NCI-H1417 treated with DMSO at 0.1 percent for 48 hours (cell line): ENCODE data around the gene PC.
"Not testable (repeated sequence)": the region's sequence is repeated elsewhere in the genome, so short reads cannot be mapped to it uniquely, and the experiment has no call there.

ENCODE experiments used
- DNase-seq: peaks from one replicate; lab custom pipeline; 2025; lab: John Stamatoyannopoulos, UW

PC gene

DNA sequence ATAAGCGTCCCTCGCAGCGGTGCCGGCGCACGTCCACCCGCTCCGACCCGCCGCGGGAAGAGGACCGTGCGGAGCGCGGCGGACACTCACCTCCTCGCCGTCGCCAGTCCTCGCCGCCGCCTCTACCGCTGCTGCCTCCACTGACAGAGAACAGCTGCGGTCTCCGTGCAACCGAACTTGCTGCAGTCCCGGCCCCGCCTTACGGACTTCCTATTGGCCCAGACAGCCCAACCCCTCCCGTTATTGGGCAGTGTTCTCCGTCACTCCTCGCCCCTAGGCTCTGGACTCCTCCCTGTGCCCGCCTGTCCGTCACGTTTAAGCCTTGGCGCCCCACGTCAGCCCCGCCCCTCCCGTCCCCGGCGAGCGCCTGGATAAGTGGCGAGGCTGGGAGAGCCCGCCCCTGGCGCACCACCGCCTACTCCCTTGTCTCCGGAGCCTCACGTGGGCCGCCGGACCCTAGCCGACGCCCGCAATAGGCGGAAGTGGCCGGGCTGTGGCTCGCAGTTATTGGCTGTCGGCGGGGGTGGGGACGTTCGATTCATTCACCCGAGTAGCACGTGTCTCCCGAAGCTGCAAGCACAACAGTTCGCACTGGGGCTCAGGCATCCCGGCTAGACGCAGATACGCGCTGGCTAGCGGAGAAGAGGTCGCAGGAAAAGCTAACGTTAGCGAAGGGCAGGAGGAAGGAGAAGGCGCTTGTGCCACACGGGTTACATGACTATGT, at the start of gene PC:
PC (minus strand) TSS at position 152 of the 724 bp plus-strand sequence. CDS start 86,224 bp downstream, outside the sequence.
- DNase-seq = peak; percentile 98

- DNase-seq = no peak
These were observed 48.9 kb upstream of the PC start for GRCh38 chr11:67007126-67007525.

DNA sequence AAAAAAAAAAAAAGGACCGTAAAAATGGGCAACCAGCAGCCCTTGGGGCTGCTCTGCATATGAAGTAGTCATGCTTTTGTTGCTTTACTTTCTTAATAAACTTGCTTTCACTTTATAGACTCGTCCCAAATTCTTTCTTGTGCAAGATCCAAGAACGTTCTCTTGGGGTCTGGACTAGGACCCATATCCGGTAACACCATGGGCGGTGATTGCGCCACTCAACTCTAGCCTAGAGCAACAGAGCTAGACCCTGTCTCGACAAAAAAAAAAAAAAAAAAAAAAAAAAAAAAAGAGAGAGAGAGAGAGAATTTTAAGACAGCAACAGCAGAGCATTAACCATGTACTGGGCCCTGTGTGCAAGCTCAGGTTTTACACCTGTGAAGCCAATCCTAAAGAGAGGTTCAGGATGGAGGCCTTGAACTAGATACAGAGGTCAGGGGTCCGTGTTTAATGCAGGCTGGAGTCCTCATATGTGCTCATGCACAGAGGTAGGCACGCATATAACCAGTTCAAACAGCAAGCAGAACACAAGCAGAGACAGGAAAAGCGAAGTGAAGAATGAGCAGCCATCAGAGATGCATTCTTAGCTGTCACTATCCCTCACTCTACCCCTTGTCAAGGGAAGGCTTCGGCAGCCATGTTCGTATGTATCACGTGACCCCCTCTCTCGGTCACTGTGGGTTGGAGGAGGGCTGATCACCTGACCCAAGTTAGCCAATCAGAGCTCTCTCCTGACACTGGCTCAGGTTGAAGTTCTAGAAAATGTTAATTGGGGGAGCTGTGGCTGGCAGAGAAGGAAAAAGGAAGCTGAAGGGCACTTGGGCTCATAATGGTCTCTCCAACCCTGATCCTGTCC, 48.1 kb upstream of the PC start:
- DNase-seq = no peak

DNA sequence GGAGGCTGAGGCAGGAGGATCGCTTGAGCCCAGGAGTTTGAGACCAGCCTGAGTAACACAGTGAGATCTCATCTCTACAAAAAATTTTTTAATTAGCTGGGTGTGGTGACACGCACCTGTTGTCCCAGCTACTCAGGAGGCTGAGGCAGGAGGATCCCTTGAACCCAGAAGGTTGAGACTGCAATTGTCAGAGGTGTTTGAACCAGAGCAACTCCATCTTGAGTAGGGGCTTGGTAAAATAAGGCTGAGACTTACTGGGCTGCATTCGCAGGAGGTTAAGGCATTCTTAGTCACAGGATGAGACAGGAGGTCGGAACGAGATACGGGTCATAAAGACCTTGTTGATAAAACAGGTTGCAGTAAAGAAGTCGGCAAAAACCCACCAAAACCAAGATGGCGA, 47.0 kb upstream of the PC start:
- not testable (repeated sequence) for DNase-seq

DNA sequence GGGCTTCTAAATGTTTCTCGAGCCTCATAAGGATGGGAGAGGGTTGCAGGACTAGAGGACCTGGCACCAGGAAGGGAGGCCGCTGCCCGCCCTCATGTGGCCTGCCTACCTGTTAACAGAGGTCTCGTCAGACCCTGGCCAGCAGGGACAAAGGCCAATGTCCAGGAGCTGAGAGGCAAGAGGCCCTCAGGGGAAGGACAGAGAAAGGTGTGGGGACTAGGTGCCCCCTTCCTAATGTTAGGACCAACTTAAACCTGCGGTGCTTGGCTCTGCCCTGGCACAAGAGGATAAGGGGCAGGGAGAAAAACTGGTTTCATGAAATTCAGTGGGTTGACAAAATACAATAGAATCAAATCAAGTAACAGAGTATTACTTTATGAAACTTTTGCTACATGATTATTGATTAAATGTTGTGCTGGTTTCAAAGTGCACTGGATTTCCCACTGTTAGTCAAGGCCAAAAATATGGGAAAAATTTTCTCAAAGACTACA, 44.8 kb upstream of the PC start:
- DNase-seq = no peak

GRCh38 chr11:67002297-67002913, 44.2 kb upstream of the PC start:
- no peak for DNase-seq

GRCh38 chr11:67001332-67001731, 43.1 kb upstream of the PC start:
- no peak for DNase-seq

DNA sequence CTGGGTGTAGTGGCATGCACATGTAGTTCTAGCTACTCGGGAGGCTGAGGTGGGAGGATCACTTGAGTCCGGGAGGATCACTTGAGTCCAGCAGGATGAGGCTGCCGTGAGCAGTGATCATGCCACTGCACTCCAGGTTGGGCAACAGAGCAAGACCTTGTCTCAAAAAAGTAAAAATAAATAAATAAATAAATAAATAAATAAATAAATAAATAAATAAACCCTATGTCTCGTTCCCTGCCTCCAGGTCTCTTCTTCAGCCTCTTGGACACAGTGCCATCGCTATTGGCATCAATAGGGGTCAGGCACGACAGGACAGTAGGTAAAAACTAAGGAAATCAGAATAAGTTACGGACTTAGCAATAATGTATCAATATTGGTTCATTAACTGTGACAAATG, 41.4 kb upstream of the PC start:
- no peak for DNase-seq

DNA sequence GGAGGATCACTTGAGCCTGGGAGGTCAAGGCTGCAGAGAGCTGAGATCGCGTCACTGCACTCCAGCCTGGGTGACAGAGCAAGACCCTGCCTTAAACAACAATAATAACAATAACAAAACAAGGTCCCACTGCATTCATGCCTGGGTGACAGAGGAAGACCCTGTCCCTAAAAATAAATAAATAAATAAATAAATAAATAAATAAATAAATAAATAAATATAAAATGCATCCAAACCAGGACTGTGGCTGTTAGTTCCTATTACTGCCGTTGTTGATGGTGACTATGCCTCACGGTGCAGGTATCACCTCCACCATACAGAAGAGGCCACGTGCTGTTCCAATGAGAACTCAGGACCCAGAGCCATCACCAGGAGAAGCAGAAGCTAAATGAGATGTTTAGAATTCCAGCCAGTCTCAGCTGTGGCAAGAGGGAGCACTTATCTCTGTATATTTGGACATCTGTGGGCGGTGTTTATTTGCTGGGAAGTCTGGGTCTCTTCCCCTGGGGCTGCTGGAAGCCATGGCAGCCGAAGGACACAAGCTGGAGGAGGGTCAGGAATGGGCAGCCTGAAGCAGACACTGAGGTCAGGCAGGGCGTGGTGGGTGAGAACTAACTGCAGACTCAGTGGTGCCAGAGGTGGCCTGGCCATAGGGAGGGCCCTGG, 38.6 kb upstream of the PC start:
- DNase-seq = no peak

GRCh38 chr11:66992041-66992440, 33.9 kb upstream of the PC start:
- DNase-seq = no peak

DNA sequence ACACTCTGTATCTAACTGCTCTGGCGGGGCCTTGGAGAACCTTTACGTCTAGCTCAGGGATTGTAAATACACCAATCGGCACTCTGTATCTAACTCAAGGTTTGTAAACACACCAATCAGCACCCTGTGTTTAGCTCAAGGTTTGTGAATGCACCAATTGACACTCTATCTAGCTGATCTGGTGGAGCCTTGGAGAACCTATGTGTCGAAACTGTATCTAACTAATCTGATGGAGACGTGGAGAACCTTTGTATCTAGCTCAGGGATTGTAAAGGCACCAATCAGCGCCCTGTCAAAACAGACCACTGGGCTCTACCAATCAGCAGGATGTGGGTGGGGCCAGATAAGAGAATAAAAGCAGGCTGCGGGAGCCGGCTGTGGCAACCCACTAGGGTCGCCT, 31.2 kb upstream of the PC start:
- not testable (repeated sequence) for DNase-seq

DNA sequence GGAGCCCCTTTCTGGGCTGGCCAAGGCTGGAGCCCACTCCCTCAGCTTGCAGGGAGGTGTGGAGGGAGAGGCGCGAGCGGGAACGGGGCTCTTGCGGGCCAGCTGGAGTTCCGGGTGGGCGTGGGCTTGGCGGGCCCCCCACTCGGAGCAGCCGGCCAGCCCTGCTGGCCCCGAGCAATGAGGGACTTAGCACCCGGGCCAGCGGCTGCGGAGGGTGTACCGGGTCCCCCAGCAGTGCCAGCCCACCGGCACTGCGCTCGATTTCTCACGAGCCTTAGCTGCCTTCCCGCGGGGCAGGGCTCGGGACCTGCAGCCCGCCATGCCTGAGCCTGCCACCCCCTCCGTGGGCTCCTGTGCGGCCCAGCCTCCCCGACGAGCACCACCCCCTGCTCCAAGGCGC, 30.6 kb upstream of the PC start:
- DNase-seq = not testable (repeated sequence)

GRCh38 chr11:66987924-66988637, 29.9 kb upstream of the PC start:
- no peak for DNase-seq

- no peak for DNase-seq
These were observed 29.0 kb upstream of the PC start for GRCh38 chr11:66987158-66987620.

- no peak for DNase-seq
These were observed 28.0 kb upstream of the PC start for GRCh38 chr11:66986178-66986545.

- DNase-seq = no peak
These were observed 27.5 kb upstream of the PC start for GRCh38 chr11:66985508-66986177.

DNA sequence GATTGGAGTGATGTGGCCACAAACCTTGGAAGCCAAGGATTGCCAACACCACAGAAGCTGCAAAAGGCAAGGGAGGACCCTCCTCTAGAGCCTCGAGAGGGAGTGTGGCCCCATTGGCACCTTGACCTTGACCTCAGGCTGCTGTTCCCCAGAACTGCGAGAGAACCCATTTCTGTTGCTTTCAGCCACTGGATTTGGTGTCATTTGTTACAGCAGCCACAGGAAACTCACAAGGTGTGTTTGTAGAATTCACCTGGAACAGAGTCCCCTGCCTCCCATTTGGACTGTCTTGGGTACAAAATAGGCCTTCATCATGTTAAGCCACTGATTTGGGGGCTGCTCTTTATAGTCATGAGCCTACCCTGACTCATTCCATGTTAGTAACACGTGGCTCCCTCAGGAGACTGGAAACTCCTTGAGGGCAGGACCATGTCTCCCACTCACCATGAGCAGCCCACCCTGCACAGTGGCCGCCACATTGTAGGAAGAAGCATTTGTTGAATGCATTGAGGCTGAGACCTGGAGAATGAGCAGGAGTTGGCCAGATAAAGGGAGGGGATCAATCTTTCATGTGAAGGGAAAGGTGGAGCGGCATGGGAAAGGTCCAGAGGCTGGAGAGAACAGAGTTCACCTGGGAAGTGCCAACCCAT, 25.2 kb upstream of the PC start:
- no peak for DNase-seq

DNA sequence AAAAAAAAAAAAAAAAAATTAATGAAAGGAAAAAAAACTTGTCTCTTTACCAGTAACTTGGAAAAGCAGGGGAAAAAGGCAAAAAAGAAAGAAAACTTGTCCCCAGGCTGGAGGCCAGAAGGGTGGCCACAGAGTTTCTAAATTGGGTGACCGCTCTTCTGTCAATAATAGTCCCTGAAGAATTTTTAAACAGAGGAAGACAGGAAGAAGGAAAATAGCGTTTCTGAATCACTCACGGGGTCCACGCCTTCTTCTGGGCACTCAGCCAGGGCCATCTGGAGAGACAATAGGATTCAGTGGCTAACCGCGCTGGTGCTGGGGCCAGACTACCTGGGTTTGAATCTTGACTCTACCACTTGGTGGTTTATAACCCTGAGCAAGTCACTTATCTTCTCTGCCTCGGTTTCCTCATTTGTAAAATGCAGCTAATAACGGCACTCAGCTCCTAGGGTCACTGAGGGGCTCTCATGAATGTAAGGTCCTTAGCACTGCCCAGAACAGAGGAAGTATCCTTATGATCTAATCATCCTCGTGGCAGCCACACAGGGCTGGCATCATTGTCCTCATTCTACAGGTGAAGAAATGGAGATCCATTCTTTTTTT, 23.9 kb upstream of the PC start:
- DNase-seq = no peak

- DNase-seq = no peak
These were observed 21.3 kb upstream of the PC start for GRCh38 chr11:66979336-66979980.
